Stimulated activated effector memory CD8-positive, alpha-beta T cell treated with anti-CD3 and anti-CD28 coated beads, Interleukin-12 subunit alpha, Interleukin-12 subunit beta, amount 100 ng/mL, for 72 hours (primary cell): ENCODE measurements around the gene SLC4A7.
"Not testable (repeated sequence)": the region's sequence is repeated elsewhere in the genome, so short reads cannot be mapped to it uniquely, and the experiment has no call there.

Experiments
- ATAC-seq: fragments of 150-1000 bp; cut with Tn5 transposase; 2 replicates; pipeline ENCODE4 v1.10.0; 2021
- DNase-seq, 2 donors: peaks; one replicate each; pipeline ENCODE4 v3.0.0; 2021 to 2022; ENCODE audit warnings: low spot score in 2 of 2
- H3K27ac Mint-ChIP-seq: one replicate; pipeline ENCODE4 v1.8.0; 2022; ENCODE audit warnings: mild to moderate bottlenecking, mixed read lengths
- H3K36me3 Mint-ChIP-seq: one replicate; pipeline ENCODE4 v1.8.0; 2022; ENCODE audit warnings: mild to moderate bottlenecking, mixed read lengths
- H3K4me1 Mint-ChIP-seq: one replicate; pipeline ENCODE4 v1.8.0; 2022; ENCODE audit warnings: mixed read lengths
- H3K4me3 Mint-ChIP-seq: one replicate; pipeline ENCODE4 v1.8.0; 2022; ENCODE audit warnings: mild to moderate bottlenecking, mixed read lengths
- H3K9me3 Mint-ChIP-seq: one replicate; pipeline ENCODE4 v1.8.0; 2022; ENCODE audit warnings: mixed read lengths

Gene SLC4A7

DNA sequence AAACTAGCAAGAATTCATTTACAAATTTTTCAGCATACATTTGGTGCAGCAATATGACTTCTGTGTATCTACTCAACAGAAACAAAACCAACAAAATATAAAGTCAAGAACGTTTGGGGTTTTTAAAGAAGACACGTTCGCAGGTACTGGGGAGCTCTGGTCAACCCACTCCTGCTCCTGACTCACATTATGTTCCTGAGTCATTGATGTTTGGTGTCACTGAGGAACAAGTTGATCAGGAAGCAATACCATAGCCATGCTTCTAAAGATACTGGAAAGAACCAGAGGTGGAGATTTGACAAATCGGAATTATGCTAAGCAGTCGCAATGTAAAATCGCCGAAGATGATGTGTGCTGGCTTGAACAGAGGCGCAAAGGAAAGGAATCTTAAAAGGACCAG, 22.0 kb downstream of the SLC4A7 start:
- no peak for ATAC-seq
- DNase-seq = no peak
- H3K9me3 Mint-ChIP-seq = no peaks in the 10 kb centered on the region
- peaks cover 20% of the 10 kb centered on the region for H3K4me1 Mint-ChIP-seq
- H3K4me3 Mint-ChIP-seq = no peak overlapping the region
- peaks cover 25% of the 10 kb centered on the region for H3K36me3 Mint-ChIP-seq
- no peak overlapping the region for H3K27ac Mint-ChIP-seq

DNA sequence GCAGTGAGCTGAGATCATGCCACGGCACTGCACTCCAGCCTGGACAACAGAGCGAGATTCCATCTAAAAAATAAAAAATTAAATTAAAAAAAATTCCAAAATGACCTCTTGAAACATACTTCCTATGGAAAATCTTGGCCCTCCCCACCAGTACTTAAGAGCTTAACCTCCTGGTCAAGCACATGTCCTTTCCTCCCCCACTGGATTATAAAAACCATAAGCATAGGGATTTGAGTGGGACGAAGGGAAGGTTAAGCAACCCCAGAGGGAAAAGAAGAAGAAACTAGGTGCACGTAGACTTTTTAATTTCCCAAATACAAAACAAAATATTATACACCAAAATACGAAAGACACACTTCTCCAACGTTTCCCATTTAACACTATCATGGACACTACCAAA, 25.3 kb downstream of the SLC4A7 start:
- Mint-ChIP-seq H3K27ac (no peak overlapping the region), H3K36me3 (peaks cover 32% of the 10 kb centered on the region), H3K9me3 (no peaks in the 10 kb centered on the region), H3K4me3 (no peak overlapping the region), H3K4me1 (peaks cover 35% of the 10 kb centered on the region)
- no peak for ATAC-seq
- DNase-seq = no peak

DNA sequence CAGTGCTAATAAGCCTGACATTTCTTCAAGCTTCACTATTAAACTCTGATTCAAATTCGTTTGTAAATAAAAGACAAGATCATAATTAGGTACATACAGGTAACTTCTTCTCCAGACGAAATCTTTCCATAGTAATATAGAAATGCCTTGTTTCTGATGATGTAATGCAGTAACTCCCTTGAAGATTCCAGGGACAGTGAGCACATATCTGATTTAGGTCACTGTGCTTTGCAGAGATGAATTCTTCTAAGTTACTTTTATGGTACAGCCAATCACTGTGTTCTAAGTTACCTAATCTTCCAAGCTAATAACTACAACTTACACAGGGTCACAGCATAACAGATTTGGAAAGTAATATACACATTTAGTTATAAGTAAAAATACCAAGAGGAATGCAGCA, 27.6 kb downstream of the SLC4A7 start:
- H3K4me1 Mint-ChIP-seq = peaks cover 44% of the 10 kb centered on the region
- no peak overlapping the region for H3K27ac Mint-ChIP-seq
- no peaks in the 10 kb centered on the region for H3K9me3 Mint-ChIP-seq
- peaks cover 18% of the 10 kb centered on the region for H3K36me3 Mint-ChIP-seq
- H3K4me3 Mint-ChIP-seq = no peak overlapping the region
- no peak for DNase-seq
- no peak for ATAC-seq

DNA sequence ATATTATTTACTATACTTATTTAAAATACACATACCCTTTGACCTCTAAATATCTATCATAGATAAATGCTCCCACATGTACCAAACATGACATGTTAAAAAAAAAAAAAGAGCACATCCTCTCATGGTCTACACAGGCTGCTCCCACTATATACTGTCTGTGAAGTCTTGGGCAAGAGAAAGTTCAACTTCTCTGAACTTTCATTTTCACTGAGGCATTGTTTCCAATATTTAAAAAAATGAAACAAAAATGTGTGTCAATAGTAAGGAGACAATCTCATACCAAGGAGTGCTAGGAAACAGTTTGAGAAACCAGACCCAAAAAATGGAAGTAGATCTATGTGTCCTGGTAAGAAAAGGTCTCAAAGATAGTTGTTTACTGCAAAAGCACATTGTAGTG, 29.3 kb downstream of the SLC4A7 start:
- Mint-ChIP-seq H3K4me1 (peaks cover 37% of the 10 kb centered on the region), H3K4me3 (peak overlapping the region; percentile 15), H3K36me3 (peaks cover 14% of the 10 kb centered on the region), H3K27ac (peak overlapping the region; percentile 34), H3K9me3 (no peaks in the 10 kb centered on the region)
- DNase-seq (no peak), ATAC-seq (peak; percentile 71)

DNA sequence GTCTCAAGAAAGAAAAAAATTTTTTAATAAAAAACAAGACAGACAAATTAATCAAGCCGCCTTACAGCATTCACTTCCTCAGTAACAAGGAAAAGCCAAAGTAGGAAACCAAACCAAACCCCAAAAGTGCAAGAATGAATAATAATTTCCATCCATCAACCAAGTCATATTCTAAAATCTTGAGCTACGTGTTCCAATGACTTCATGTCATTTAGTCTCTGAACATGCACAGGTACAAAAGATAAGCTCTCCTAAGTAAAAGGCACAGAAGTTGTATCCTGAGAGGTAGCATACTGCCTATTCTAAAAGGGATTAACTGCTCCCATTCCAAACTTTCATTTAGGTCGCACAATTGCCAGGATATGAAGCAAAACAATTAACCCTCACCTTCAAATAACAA, 29.7 kb downstream of the SLC4A7 start:
- Mint-ChIP-seq H3K27ac (peak overlapping the region; percentile 34), H3K4me3 (peak overlapping the region; percentile 15), H3K9me3 (no peaks in the 10 kb centered on the region), H3K36me3 (peaks cover 14% of the 10 kb centered on the region), H3K4me1 (peaks cover 37% of the 10 kb centered on the region)
- ATAC-seq = peak; percentile 54
- no peak for DNase-seq

DNA sequence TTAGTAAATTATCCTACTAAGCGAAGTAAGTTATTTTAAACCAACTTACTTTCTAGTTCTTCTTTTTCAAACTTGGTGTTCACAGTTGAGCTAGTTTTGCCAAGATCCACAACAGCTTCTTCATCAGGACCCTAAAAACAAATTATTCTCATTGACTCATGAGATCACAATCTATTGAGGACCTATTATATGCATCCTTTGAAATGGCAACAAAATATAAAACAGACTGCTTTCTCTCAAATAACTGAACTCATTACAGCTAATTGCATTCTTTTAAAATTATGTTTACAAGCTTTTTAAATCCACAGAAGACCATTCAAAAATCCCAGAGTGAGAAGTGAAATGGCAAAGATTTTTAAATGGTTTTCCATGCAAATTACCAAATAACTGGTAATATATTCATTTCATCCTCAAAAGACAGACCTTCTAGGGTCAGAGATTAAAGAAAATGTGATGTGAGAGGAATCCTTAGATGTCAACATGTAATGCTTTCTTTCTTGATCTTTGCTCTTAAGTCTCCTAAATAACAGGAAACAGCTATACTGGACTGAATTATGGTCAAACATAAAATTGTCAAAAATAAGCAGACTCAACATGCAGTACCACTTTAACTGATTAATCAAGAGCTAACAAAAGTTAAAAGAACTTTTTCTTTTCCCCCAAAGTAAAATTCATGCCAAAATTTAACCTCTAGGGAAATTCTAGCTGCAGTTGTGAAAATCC, 31.7 kb downstream of the SLC4A7 start:
- Mint-ChIP-seq H3K36me3 (peaks cover 29% of the 10 kb centered on the region), H3K27ac (no peak overlapping the region), H3K4me3 (no peak overlapping the region)

DNA sequence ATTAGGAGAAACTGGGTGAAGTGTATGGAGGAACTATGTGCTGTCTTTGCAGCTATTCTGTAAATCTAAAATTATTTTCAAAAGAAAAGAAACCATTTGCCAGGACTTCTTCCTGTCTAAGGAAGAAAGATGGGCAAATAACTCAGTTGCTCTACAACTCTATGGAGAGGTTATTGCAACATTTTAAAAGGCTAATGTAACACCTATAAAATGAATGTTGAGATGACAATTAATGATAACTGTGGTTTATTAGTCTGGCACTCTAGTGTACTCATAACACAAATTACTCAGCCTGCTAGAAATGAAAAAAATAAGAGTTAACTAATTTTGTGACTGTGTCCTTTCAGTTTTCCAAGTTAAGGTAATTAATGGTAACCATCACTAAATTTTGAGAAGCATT, 32.3 kb downstream of the SLC4A7 start:
- Mint-ChIP-seq H3K27ac (no peak overlapping the region), H3K36me3 (peaks cover 36% of the 10 kb centered on the region), H3K9me3 (no peaks in the 10 kb centered on the region), H3K4me3 (no peak overlapping the region), H3K4me1 (peaks cover 37% of the 10 kb centered on the region)
- no peak for DNase-seq
- ATAC-seq = no peak

More for the DNA sequence above, 31.7 kb downstream of the SLC4A7 start:
- H3K9me3 Mint-ChIP-seq = no peaks in the 10 kb centered on the region
- ATAC-seq (no peak), DNase-seq (no peak)
- peaks cover 37% of the 10 kb centered on the region for H3K4me1 Mint-ChIP-seq

DNA sequence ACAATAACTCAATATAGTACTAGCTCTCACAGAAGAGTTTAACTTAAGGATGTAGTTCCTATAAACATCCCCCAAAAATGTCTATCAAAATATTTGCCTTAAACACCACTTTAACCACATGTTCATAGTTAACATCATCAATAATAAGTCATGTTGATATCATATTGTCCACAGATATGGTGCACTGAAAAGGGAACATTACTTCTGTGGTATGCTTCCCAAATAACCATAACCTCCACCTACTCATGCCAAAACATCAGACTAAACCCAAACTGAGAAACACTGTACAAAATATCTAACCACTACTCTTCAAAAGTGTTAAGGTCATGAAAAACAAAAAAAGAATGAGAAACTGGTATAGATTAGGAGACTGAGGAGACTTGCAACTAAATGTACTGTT, 32.9 kb downstream of the SLC4A7 start:
- H3K36me3 Mint-ChIP-seq = peaks cover 42% of the 10 kb centered on the region
- no peak overlapping the region for H3K27ac Mint-ChIP-seq

DNA sequence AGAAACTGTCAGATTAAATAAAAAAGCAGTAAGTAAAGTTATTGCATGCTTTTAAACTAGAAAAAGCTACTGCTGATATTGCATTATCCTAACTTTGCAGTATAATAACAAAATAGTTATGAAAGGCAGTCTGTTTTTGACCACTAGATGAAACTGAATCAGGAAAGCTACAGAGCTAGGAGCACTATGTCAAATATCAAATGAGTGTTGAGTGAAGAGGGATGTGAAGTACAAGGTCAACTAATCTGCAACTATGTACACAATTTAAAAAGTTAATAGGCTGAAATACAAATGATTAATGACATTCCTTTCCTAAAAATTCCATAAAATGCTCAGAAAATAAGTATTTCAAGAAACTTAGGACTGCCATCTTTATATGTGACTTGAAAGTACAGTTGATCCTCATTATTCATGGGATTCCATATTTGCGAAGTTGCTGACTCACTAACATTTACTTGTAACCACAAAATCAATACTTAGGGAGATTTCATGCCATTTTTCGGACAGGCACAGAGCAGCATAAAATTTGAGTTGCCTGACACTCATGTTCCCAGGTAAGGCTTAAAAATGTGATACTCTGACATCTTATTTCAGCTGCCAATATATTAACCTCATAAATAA, 34.5 kb downstream of the SLC4A7 start:
- ATAC-seq (no peak), DNase-seq (no peak)
- Mint-ChIP-seq H3K4me1 (peaks cover 26% of the 10 kb centered on the region), H3K4me3 (no peak overlapping the region), H3K36me3 (peaks cover 56% of the 10 kb centered on the region), H3K27ac (no peak overlapping the region), H3K9me3 (no peaks in the 10 kb centered on the region)

More for the DNA sequence above, 32.9 kb downstream of the SLC4A7 start:
- DNase-seq (no peak), ATAC-seq (no peak)
- Mint-ChIP-seq H3K4me1 (peaks cover 32% of the 10 kb centered on the region), H3K9me3 (no peaks in the 10 kb centered on the region), H3K4me3 (no peak overlapping the region)

DNA sequence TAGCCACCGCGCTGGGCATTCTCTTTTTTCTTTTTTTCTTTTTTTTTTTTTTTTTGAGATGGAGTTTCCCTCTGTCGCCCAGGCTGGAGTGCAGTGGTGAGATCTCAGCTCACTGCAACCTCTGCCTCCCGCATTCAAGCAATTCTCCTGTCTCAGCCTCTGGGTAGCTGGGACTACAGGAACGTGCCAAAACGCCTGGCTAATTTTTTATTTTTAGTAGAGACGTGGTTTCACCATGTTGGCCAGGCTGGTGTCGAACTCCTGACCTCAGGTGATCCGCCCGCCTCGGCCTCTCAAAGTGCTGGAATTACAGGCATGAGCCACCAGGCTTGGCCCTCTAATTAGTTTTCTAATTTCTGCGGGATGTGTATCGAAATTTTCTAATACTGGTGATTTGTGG, 41.2 kb downstream of the SLC4A7 start:
- DNase-seq, H3K4me3 Mint-ChIP-seq, H3K9me3 Mint-ChIP-seq, ATAC-seq, H3K4me1 Mint-ChIP-seq: not testable (repeated sequence)
- peak overlapping the region; percentile 51 for H3K27ac Mint-ChIP-seq
- peaks cover 96% of the 10 kb centered on the region for H3K36me3 Mint-ChIP-seq

DNA sequence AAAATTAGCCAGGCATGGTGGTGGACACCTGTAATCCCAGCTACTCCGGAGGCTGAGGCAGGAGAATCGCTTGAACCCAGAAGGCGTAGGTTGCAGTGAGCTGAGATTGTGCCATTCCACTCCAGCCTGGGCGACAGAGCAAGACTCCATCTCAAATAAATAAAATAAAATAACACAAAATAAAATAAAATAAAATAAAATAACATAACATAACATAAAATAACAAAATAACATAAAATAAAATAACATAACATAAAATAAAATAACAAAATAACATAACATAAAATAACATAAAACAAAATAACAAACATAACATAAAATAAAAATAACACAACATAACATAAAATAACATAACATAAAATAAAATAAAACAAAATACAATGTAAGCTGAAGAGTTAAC, 45.8 kb downstream of the SLC4A7 start:
- not testable (repeated sequence) for H3K9me3 Mint-ChIP-seq, H3K4me1 Mint-ChIP-seq, H3K4me3 Mint-ChIP-seq, H3K27ac Mint-ChIP-seq, ATAC-seq, DNase-seq
- H3K36me3 Mint-ChIP-seq = peaks cover 94% of the 10 kb centered on the region

DNA sequence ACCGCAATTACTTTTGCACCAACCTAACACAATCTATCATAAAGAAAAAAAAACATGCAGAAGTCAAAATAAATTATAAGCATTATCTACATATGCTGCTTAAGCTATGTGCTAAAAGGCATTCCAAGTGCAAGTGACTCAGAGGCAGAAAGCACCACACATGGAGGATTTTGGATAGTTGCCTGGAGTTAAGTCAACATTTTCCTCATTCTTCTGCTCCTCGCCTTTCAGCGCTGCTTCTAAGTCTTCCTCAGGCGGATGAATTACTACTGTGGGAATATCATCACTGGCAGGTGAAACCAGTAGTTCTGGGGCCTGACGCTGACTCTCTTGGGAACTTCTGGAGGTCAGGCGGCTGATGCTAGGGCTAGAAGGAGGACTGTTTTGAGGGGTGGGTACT, 53.1 kb downstream of the SLC4A7 start:
- DNase-seq (no peak), ATAC-seq (no peak)
- H3K36me3 Mint-ChIP-seq = peaks cover 87% of the 10 kb centered on the region
- peak overlapping the region; percentile 67 for H3K27ac Mint-ChIP-seq
- H3K4me3 Mint-ChIP-seq = no peak overlapping the region
- no peaks in the 10 kb centered on the region for H3K9me3 Mint-ChIP-seq
- no peaks in the 10 kb centered on the region for H3K4me1 Mint-ChIP-seq

DNA sequence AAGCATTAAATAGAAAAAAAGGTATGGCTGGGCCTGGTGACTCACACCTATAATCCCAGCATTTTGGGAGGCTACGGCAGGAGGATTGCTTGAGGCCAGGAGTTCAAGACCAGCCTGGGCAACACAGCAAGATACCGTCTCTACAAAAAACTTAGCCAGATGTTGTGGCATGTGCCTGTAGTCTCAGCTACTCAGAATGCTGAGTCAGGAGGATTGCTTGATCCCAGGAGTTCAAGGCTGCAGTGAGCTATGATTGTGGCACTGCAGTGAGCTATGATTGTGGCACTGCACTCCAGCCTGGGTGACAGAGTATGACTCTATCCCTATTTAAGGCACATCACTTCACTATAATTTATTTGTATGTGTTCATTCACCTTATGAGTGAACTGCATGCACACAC, 54.3 kb downstream of the SLC4A7 start:
- DNase-seq (no peak), ATAC-seq (no peak)
- H3K27ac Mint-ChIP-seq = no peak overlapping the region
- no peaks in the 10 kb centered on the region for H3K9me3 Mint-ChIP-seq
- no peaks in the 10 kb centered on the region for H3K4me1 Mint-ChIP-seq
- no peak overlapping the region for H3K4me3 Mint-ChIP-seq
- H3K36me3 Mint-ChIP-seq = peaks cover 76% of the 10 kb centered on the region

DNA sequence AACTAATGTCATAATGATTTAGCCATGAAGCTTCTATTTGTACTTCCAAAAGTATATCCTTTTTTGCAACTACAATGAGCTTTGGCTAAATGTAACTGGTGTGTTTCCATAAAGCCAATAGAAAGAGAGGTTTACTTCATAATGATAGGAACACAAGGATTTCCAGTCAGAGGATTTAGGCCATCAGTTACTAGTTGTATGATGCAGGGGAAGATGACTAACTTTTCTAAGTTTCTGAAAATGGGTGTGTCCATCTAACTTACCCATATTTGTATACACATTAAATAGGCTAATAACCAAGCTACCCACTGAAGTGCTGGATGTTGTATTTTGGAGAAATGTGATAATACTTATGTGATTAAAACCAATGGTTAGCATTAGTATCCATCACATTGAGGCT, 55.7 kb downstream of the SLC4A7 start:
- no peaks in the 10 kb centered on the region for H3K4me1 Mint-ChIP-seq
- DNase-seq (no peak), ATAC-seq (no peak)
- no peaks in the 10 kb centered on the region for H3K9me3 Mint-ChIP-seq
- no peak overlapping the region for H3K27ac Mint-ChIP-seq
- no peak overlapping the region for H3K4me3 Mint-ChIP-seq
- H3K36me3 Mint-ChIP-seq = peaks cover 79% of the 10 kb centered on the region

DNA sequence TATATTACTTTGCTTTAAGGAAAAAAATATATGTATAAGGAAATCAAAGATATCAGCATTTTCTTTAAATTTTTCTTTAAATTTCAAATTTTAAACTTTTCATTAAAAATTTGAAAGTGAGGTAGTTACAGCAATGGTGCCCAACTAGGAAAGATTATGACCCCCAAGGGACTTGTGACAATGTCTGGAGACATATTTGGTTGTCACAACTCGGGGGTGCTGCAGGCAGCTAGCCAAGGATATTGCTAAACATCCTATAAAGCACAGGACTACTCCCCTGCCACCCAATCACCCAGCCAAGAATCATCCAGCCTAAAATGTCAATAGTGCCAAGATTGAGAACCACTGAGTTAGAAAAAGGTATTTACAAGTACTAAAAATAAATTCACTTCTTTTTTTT, 57.3 kb downstream of the SLC4A7 start:
- Mint-ChIP-seq H3K9me3 (no peaks in the 10 kb centered on the region), H3K36me3 (peaks cover 79% of the 10 kb centered on the region), H3K4me3 (no peak overlapping the region), H3K4me1 (no peaks in the 10 kb centered on the region), H3K27ac (no peak overlapping the region)
- ATAC-seq (no peak), DNase-seq (no peak)

DNA sequence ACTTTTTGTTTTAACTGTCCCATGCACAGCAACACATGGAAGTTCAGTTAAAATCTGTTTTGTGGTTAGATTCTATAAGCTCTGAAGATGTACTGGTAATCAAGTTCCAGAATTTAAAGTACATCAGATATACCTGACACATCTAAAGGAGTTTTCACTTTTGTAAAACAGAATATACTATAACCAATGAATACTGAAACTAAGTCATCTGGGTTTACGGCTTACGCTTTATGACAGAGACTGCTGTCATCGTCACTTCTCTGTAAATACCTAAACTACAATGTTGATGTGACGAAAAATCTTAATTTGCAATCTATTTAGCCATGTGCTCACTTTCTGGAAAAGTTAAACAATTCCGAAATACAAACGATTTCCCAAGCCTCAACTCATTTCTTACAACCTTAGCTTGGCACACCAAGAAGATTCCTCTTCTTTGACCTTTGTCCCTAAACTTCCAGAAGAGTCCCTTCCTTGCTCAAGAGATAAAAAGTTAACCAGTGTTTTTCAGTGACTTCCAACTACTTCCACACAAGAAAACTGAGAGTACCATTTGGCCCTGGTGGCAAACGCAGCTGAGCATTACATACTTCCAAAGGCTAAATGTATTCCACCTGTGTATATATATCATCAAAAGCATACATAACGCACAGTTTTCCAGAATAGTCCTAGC, 58.2 kb downstream of the SLC4A7 start:
- Mint-ChIP-seq H3K9me3 (no peaks in the 10 kb centered on the region), H3K4me3 (no peak overlapping the region), H3K4me1 (no peaks in the 10 kb centered on the region), H3K27ac (no peak overlapping the region), H3K36me3 (peaks cover 79% of the 10 kb centered on the region)
- ATAC-seq (peak; percentile 63), DNase-seq (no peak)
